HL-60/S4 treated with retinoic acid at 250 ng/mL for 4 days and 3 days (cell line): ENCODE measurements around the gene REV1.
"Not testable (repeated sequence)": the region's sequence is repeated elsewhere in the genome, so short reads cannot be mapped to it uniquely, and the experiment has no call there.

Source experiments
- in situ Hi-C: fragments of 300-500 bp; cut with MboI; formaldehyde crosslinking; loops from 2 replicates; pipeline ENCODE4 v1.7.0; 2022; ENCODE audit warnings: low sequenced_read_pairs

REV1 gene

DNA sequence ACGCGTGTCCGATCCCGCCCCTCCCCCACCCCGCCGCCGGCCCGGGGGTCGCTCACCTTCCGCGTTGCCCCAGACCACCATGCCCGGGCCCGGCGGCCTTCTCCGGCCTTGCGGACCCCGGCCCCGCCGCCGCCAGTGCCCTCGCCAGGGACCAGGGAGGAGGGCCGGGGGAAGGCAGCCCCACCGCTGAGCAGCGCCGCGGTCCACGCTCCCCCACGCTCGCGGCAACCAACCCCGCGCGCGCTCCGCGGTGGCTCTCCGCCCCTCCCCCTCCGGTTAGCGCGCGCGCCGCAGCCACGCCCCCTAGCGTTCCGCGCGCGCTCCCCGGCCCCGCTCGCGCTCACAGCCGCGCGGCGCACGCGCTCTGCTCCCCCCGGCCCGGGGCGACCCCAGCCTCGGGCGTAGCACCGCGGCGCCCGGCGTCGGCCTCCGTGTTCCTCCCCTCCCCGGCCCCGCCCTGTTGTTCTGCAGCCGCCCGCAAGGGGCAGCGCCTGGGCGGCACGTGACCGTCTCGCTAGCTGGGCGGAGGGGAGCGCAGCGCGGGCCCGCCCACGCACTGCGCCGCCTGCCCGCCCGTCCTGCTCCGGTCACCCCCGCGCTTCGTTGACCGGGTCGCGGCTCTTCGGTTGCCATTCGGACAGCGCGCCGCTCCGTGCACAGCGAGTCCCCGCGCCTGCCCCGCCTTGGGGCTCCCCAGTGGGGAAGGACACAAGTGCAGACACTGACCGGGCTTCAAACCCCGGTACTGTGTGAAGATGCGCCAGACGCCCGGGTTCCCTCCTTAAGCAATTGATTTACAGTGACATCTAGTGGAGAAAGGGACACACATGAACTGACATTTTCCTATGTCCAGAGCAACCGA lies at the start of gene REV1:
REV1 (minus strand) TSS at position 257 of the 862 bp plus-strand sequence. CDS start 25,042 bp downstream, outside the sequence.
- in situ Hi-C loops = no loop called here

DNA sequence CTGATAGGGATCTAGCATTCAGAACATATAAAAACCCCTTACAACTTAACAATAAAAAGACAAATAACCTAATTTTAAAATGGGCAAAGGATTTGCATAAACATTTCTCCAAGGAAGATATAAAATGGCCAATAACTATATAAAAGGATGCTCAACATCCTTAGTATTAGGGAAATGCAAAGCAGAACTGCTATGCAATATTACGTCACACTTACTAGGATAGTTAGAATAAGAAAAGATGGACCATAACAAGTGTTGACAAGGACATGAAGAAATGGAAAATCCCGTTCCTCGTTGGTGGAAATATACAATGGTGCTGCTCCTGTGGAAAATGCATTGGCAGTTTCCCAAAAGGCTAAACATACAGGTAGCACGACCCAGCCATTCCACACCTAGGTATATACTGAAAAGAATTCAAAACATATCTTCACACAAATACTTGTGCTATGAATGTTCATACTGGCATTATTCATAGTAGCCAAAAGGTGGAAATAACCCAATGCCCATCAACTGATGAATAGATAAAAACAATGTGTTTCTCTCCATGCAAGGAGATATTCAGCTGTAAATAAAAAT lies 48.2 kb upstream of the REV1 start:
- in situ Hi-C loops = no loop called here

DNA sequence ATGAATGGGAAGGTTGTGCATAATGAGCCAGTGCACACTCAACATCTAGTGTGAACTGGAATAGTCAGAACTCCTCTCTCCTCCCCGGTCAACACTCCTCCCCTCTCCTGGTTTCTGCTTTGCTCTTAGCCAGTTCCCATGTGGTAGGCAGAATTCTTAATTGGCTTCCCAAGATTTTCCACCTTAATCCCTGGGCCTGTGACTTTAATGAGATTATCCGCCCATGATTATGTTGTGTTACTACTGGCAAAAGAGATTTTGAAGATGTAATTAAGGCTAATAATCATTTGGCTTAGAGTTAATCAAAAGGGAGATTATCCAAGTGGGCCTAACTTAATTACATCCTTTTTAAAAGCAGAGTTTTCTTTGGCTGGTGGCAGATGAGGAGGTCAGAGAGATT lies 34.2 kb upstream of the REV1 start:
- in situ Hi-C loops = no loop called here

- in situ Hi-C loops = no loop called here
Measured at GRCh38 chr2:99522157-99522556, 32.3 kb upstream of the REV1 start.

DNA sequence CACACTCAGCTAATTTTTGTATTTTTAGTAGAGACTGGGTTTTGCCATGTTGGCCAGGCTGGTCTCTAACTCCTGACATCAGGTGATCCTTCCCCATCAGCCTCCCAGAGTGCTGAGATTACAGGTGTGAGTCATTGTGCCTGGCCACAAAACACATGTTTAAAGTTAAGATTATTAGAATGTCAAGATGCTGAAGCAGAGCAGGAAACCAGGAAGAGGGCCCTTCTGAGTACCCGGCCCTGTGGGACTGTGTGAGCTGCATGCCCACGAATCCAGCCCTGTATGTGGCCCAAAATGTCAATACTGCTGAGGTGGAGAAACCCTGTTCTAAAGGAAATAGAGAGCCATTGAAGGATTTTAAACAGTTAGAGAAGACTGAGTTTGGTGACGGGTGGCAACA lies 31.0 kb upstream of the REV1 start:
- in situ Hi-C loops = no loop called here

DNA sequence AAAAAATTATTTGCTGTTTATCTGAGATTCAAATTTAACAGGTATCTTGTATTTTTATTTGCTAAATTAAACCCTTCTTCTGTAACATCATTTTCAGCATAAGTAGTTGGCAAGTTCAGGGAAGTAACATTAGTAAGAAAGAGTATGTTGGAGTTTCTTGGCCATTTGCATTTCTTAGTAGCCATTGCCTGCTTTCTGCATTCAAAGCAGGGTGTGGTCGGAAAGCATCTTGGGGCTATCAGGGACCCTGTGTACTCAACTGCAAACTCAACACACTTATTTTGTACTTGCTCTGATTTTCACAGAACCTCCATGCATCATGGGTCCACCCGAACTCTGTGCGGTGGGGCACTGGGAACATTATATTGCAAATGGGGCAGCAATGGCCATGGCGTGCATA lies 30.4 kb upstream of the REV1 start:
- in situ Hi-C loops = no loop called here

- in situ Hi-C loops = no loop called here
Measured at GRCh38 chr2:99514357-99514756, 24.5 kb upstream of the REV1 start.

GRCh38 chr2:99512181-99512591 lies 22.4 kb upstream of the REV1 start:
- in situ Hi-C loops = no loop called here

DNA sequence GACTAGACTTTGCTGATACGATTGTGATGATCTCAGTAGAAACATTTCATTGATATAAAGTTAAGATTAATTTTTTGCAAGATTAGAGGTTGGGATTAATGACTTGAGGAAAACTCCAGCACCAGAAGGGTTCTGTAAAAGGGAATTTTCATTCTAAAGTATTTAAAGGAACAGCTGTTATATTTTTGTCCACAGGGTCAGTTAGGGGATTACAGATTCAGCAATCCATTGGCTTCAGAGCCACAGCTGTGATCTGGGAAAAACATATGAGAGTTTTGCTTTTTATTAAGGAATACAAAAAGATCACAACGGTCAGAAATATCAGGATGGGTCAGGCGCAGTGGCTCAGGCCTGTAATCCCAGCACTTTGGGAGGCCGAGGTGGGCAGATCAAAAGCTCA lies 19.6 kb upstream of the REV1 start:
- in situ Hi-C loops = no loop called here

GRCh38 chr2:99507937-99508818 lies 18.4 kb upstream of the REV1 start:
- in situ Hi-C loops = no loop called here

DNA sequence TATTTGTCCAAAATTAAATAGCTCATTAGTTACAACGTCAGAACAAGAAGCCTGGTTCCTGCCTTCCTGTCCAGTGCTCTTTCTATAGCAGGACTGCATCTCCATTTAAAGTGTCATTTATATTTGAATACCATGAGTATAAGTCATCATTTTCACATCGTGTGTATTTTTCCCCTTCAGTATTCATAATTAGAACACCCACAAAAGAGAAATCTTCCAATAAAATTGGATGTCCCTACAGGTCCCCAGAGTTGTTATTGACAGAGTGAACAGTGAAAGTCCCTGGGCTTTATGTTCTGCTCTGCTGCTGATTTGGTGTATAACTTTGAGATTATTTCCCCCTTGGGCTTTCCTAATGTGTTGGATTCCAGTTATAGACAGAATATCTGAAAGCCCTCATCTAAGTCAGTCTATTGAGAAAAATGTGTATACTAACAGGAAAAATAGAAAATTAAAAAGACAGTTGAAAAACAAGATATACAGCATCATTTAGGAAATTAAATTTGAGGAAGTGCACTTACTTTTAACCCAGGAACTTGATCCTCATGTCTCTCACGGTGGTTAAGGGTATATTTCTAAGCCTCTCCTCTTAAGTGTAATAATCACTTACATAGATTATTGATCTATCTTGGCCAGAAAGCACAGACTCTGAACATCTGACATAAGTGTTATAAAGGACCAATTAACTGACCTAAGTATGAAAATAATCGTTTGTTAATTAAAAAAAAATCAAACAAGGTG lies 15.2 kb upstream of the REV1 start:
- in situ Hi-C loops = no loop called here

GRCh38 chr2:99503662-99504416 lies 14.0 kb upstream of the REV1 start:
- in situ Hi-C loops = not testable (repeated sequence)

GRCh38 chr2:99496021-99496420 lies 6.2 kb upstream of the REV1 start:
- in situ Hi-C loops = no loop called here

DNA sequence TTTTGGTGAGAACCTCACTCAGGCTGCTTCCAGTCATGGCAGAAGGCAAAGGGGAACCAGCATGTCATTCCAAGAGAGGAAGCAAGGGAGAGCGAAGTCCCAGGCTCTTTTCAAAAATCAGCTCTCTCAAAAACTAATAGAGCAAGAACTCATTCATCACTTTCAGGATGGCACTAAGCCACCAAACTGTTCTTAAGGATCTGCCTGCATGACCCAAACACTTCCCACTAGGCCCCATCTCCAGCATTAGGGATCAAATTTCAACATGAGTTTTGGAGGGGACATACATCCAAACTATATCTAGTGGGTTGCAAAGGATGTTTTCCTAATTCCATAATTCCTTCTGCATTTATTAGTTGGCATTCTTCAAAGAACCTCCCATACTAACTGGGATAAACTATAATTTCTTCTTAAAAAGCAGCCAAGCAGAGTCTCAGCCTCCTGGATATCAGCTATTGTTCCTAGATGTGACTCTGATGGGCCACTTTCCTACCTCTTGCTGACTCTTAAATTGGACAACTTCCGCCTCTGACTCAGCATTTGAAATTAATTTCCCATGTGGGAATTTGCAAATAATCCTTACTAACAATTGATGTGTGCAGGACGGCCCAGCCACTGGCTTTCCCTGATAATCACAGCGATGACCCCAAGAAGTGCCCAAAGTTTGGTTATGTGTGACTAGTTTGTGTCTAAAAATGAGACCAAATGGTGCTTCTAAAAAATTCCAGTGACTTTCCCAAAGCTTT lies 5.5 kb upstream of the REV1 start:
- in situ Hi-C loops = no loop called here

DNA sequence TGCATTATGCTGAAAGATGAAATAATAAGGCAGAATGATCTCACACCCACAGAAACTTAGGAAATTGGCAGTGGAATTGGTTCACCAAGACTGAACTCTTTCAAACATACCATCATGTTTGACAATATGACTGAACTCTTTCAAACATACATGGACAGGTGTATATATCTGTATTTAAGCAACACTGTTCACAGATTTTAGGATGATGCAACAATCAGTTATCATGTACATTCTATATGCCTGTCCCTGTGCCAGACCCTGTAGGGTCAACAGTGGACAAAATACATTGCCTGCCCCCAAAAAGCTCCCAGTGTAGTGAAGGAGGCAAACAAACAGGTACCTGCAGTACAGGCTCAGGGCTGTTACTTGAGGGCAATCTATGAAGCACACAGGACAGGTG lies 2.9 kb upstream of the REV1 start:
- in situ Hi-C loops = no loop called here

GRCh38 chr2:99490623-99491461 lies 1.0 kb upstream of the REV1 start:
- in situ Hi-C loops = no loop called here

DNA sequence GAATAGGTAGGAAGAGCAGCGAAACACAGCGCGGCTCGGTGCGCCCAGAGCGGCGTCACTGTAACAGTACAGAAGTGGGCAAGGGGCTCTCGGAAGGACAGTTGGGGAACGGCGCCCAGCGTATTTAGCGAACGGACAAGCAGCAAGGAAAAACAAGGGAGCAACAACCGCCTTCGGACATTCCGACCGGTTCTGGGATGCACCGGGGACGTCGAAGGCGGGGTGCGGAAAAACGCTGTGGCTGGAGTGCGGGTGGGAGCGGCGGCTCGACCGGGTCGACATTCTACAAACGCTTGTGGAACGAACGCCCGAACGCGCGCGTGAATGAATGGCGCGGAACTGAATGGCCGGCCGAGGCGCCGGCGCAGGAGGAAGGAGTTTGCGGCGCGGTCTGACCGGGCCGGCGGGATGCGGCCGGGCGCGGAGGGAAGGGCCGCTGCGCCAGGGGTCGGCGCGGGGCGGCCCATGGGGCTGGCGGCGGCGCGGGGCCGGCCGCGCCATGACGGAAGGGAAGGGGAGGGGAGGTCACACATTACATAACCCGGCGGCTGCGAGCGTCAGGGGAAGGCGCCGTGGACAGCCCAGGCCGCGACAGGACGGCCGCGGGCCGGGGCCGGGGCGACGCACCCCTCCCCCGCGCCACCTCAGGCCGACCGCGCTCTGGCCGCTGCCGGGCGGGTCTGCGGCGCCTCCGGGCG lies 605 bp downstream of the REV1 start:
- in situ Hi-C loops = no loop called here

- in situ Hi-C loops = no loop called here
Measured at GRCh38 chr2:99488539-99489062, 1.2 kb downstream of the REV1 start.
